ENCODE data around the gene G0S2. TPM values are rescaled to one million over a fixed set of nuclear protein-coding genes. Genes with fewer than 3 reads are reported as not detected.

Gene G0S2
- total and polyA plus RNA-seq, 4 donors, result 1.7 to 6.3 (median 6.1) TPM

GRCh38 chr1:209672705-209673630 is 2.2 kb upstream of the G0S2 start:
- Histone ChIP-seq H3K9me3 (ENCODE audit: control insufficient read depth, insufficient read depth, low read length) (no peaks in the 10 kb centered on the region), H3K36me3 (ENCODE audit: control insufficient read depth, insufficient read depth, low read length) (no peaks in the 10 kb centered on the region), H3K4me1 (ENCODE audit: control insufficient read depth, insufficient read depth, low read length) (peaks cover 16% of the 10 kb centered on the region), H3K27me3 (ENCODE audit: control insufficient read depth, insufficient read depth, low read length) (peaks cover 4% of the 10 kb centered on the region), H3K4me3 (ENCODE audit: low read depth, low read length) (no peak overlapping the region), H3K27ac (ENCODE audit: low read depth, low read length) (no peak overlapping the region)
- DNase-seq (ENCODE audit: low read depth in 4 of 6, low spot score in 6 of 6), result no peak
- 87% methylated on average over 5 of the region's 5 CpGs for WGBS (ENCODE audit: insufficient coverage)

- Histone ChIP-seq H3K27ac (ENCODE audit: low read depth, low read length) (no peak overlapping the region), H3K27me3 (ENCODE audit: control insufficient read depth, insufficient read depth, low read length) (peaks cover 4% of the 10 kb centered on the region), H3K4me1 (ENCODE audit: control insufficient read depth, insufficient read depth, low read length) (peaks cover 16% of the 10 kb centered on the region), H3K9me3 (ENCODE audit: control insufficient read depth, insufficient read depth, low read length) (no peaks in the 10 kb centered on the region), H3K4me3 (ENCODE audit: low read depth, low read length) (no peak overlapping the region), H3K36me3 (ENCODE audit: control insufficient read depth, insufficient read depth, low read length) (no peaks in the 10 kb centered on the region)
- WGBS (ENCODE audit: insufficient coverage), result 75% methylated on average over 6 of the region's 7 CpGs
- no peak for DNase-seq (ENCODE audit: low read depth in 4 of 6, low spot score in 6 of 6)
Observed at GRCh38 chr1:209673631-209674417, 1.4 kb upstream of the G0S2 start.

- peak overlapping the region; percentile 41 for H3K4me3 ChIP-seq (ENCODE audit: low read depth, low read length)
- no peaks in the 10 kb centered on the region for H3K36me3 ChIP-seq (ENCODE audit: control insufficient read depth, insufficient read depth, low read length)
- peaks cover 16% of the 10 kb centered on the region for H3K4me1 ChIP-seq (ENCODE audit: control insufficient read depth, insufficient read depth, low read length)
- H3K27ac ChIP-seq (ENCODE audit: low read depth, low read length), result peak overlapping the region; percentile 58
- WGBS (ENCODE audit: insufficient coverage), result 0% methylated on average over 30 of the region's 34 CpGs
- peaks cover 4% of the 10 kb centered on the region for H3K27me3 ChIP-seq (ENCODE audit: control insufficient read depth, insufficient read depth, low read length)
- DNase-seq (ENCODE audit: low read depth in 4 of 6, low spot score in 6 of 6), result peak in 4 of 6 donors; percentile 23 to 81 (median 60)
- H3K9me3 ChIP-seq (ENCODE audit: control insufficient read depth, insufficient read depth, low read length), result no peaks in the 10 kb centered on the region
Observed at GRCh38 chr1:209675565-209676154, 448 bp downstream of the G0S2 start.

- WGBS (ENCODE audit: insufficient coverage), result no CpG with 5 or more reads among the region's 4 CpGs
Observed at GRCh38 chr1:209678981-209679539, 3.8 kb downstream of the G0S2 start.

GRCh38 chr1:209685821-209686220 is 10.6 kb downstream of the G0S2 start:
- H3K36me3 ChIP-seq (ENCODE audit: control insufficient read depth, insufficient read depth, low read length), result no peaks in the 10 kb centered on the region
- no peak overlapping the region for H3K27ac ChIP-seq (ENCODE audit: low read depth, low read length)
- no peaks in the 10 kb centered on the region for H3K9me3 ChIP-seq (ENCODE audit: control insufficient read depth, insufficient read depth, low read length)
- 32% methylated on average over 3 of the region's 4 CpGs for WGBS (ENCODE audit: insufficient coverage)
- H3K4me3 ChIP-seq (ENCODE audit: low read depth, low read length), result no peak overlapping the region
- peaks cover 5% of the 10 kb centered on the region for H3K4me1 ChIP-seq (ENCODE audit: control insufficient read depth, insufficient read depth, low read length)
- no peaks in the 10 kb centered on the region for H3K27me3 ChIP-seq (ENCODE audit: control insufficient read depth, insufficient read depth, low read length)
- peak in 2 of 6 donors; percentile 39 to 51 for DNase-seq (ENCODE audit: low read depth in 4 of 6, low spot score in 6 of 6)

More at GRCh38 chr1:209678981-209679539, 3.8 kb downstream of the G0S2 start:
- no peak for DNase-seq (ENCODE audit: low read depth in 4 of 6, low spot score in 6 of 6)
- Histone ChIP-seq H3K4me1 (ENCODE audit: control insufficient read depth, insufficient read depth, low read length) (peaks cover 16% of the 10 kb centered on the region), H3K27ac (ENCODE audit: low read depth, low read length) (no peak overlapping the region), H3K27me3 (ENCODE audit: control insufficient read depth, insufficient read depth, low read length) (peaks cover 4% of the 10 kb centered on the region), H3K4me3 (ENCODE audit: low read depth, low read length) (no peak overlapping the region), H3K9me3 (ENCODE audit: control insufficient read depth, insufficient read depth, low read length) (no peaks in the 10 kb centered on the region), H3K36me3 (ENCODE audit: control insufficient read depth, insufficient read depth, low read length) (no peaks in the 10 kb centered on the region)

- Histone ChIP-seq H3K27ac (ENCODE audit: low read depth, low read length) (no peak overlapping the region), H3K9me3 (ENCODE audit: control insufficient read depth, insufficient read depth, low read length) (no peaks in the 10 kb centered on the region), H3K4me3 (ENCODE audit: low read depth, low read length) (no peak overlapping the region), H3K4me1 (ENCODE audit: control insufficient read depth, insufficient read depth, low read length) (peaks cover 5% of the 10 kb centered on the region), H3K36me3 (ENCODE audit: control insufficient read depth, insufficient read depth, low read length) (no peaks in the 10 kb centered on the region), H3K27me3 (ENCODE audit: control insufficient read depth, insufficient read depth, low read length) (no peaks in the 10 kb centered on the region)
- no peak for DNase-seq (ENCODE audit: low read depth in 4 of 6, low spot score in 6 of 6)
- 100% methylated on average over 3 of the region's 4 CpGs for WGBS (ENCODE audit: insufficient coverage)
Observed at GRCh38 chr1:209686322-209686721, 11.1 kb downstream of the G0S2 start.

- Histone ChIP-seq H3K36me3 (ENCODE audit: control insufficient read depth, insufficient read depth, low read length) (no peaks in the 10 kb centered on the region), H3K4me1 (ENCODE audit: control insufficient read depth, insufficient read depth, low read length) (peaks cover 5% of the 10 kb centered on the region), H3K27ac (ENCODE audit: low read depth, low read length) (no peak overlapping the region), H3K27me3 (ENCODE audit: control insufficient read depth, insufficient read depth, low read length) (peaks cover under 1% of the 10 kb centered on the region), H3K9me3 (ENCODE audit: control insufficient read depth, insufficient read depth, low read length) (no peaks in the 10 kb centered on the region), H3K4me3 (ENCODE audit: low read depth, low read length) (no peak overlapping the region)
- WGBS (ENCODE audit: insufficient coverage), result 86% methylated on average over 1 of the region's 1 CpG
- DNase-seq (ENCODE audit: low read depth in 4 of 6, low spot score in 6 of 6), result peak in 1 of 6 donors; percentile 22
Observed at GRCh38 chr1:209688746-209689234, 13.6 kb downstream of the G0S2 start.

GRCh38 chr1:209689477-209689876 is 14.3 kb downstream of the G0S2 start:
- Histone ChIP-seq H3K27ac (ENCODE audit: low read depth, low read length) (no peak overlapping the region), H3K4me1 (ENCODE audit: control insufficient read depth, insufficient read depth, low read length) (peaks cover 5% of the 10 kb centered on the region), H3K27me3 (ENCODE audit: control insufficient read depth, insufficient read depth, low read length) (peaks cover 7% of the 10 kb centered on the region), H3K9me3 (ENCODE audit: control insufficient read depth, insufficient read depth, low read length) (no peaks in the 10 kb centered on the region), H3K4me3 (ENCODE audit: low read depth, low read length) (no peak overlapping the region), H3K36me3 (ENCODE audit: control insufficient read depth, insufficient read depth, low read length) (no peaks in the 10 kb centered on the region)
- 90% methylated on average over 1 of the region's 4 CpGs for WGBS (ENCODE audit: insufficient coverage)
- no peak for DNase-seq (ENCODE audit: low read depth in 4 of 6, low spot score in 6 of 6)

- no peaks in the 10 kb centered on the region for H3K9me3 ChIP-seq (ENCODE audit: control insufficient read depth, insufficient read depth, low read length)
- no peak overlapping the region for H3K27ac ChIP-seq (ENCODE audit: low read depth, low read length)
- no peak for DNase-seq (ENCODE audit: low read depth in 4 of 6, low spot score in 6 of 6)
- no peaks in the 10 kb centered on the region for H3K36me3 ChIP-seq (ENCODE audit: control insufficient read depth, insufficient read depth, low read length)
- H3K4me1 ChIP-seq (ENCODE audit: control insufficient read depth, insufficient read depth, low read length), result no peaks in the 10 kb centered on the region
- peaks cover 7% of the 10 kb centered on the region for H3K27me3 ChIP-seq (ENCODE audit: control insufficient read depth, insufficient read depth, low read length)
- WGBS (ENCODE audit: insufficient coverage), result no CpG with 5 or more reads among the region's 3 CpGs
- no peak overlapping the region for H3K4me3 ChIP-seq (ENCODE audit: low read depth, low read length)
Observed at GRCh38 chr1:209691237-209691636, 16.0 kb downstream of the G0S2 start.

All from spinal cord (tissue), 10 donors.